HCT116 (cell line): Measurements from ENCODE around the gene APAF1.

Source experiments
- ELF1 ChIP-seq: IDR thresholded peaks from 2 replicates; pipeline ENCODE4 v1.6.1; 2012; ENCODE audit warnings: low read depth, borderline replicate concordance
- EZH2 ChIP-seq: fragments of 200-600 bp; sonication (generic); IDR thresholded peaks from 2 replicates; pipeline ENCODE4 v1.6.1; 2017; ENCODE audit warnings: antibody characterized with exemption, mixed run types
- FOSL1 ChIP-seq: IDR thresholded peaks from 2 replicates; pipeline ENCODE4 v1.6.1; 2012; ENCODE audit warnings: low read depth
- JUND ChIP-seq: IDR thresholded peaks from 2 replicates; pipeline ENCODE4 v1.6.1; 2012
- POLR2A ChIP-seq: IDR thresholded peaks from 2 replicates; pipeline ENCODE4 v1.7.0; 2011; ENCODE audit warnings: borderline replicate concordance; ENCODE audit not compliant: insufficient read depth, insufficient read length; ENCODE audit errors: extremely low read depth
- POLR2AphosphoS5 ChIP-seq: IDR thresholded peaks from 2 replicates; pipeline ENCODE4 v1.6.1; 2011; ENCODE audit warnings: mild to moderate bottlenecking, low read depth, low read length, moderate library complexity
- RAD21 ChIP-seq: IDR thresholded peaks from 2 replicates; pipeline ENCODE4 v1.6.1; 2012; ENCODE audit warnings: low read depth, mild to moderate bottlenecking
- SRF ChIP-seq: IDR thresholded peaks from 2 replicates; pipeline ENCODE4 v1.6.1; 2012; ENCODE audit warnings: low read depth
- YY1 ChIP-seq: IDR thresholded peaks from 2 replicates; pipeline ENCODE4 v1.6.1; 2011; ENCODE audit warnings: low read length, low read depth, moderate library complexity, mild to moderate bottlenecking; ENCODE audit not compliant: insufficient replicate concordance; ENCODE audit errors: extremely low read depth
- ZFX ChIP-seq: fragments of 450-650 bp; IDR thresholded peaks from 2 replicates; pipeline ENCODE4 v1.6.1; 2017
- TF ChIP-seq, protein P1 (sequence below), 3 experiments: fragments of 200-600 bp in 1 of 3; sonication (generic) in 1 of 3; IDR thresholded peaks in 2 of 3; conservative IDR thresholded peaks in 1 of 3; 2 replicates each; pipeline ENCODE4 v1.5.1; 2012 to 2017; ENCODE audit warnings: low read depth in 2 of 3, low read length in 2 of 3, antibody characterized with exemption in 1 of 3, borderline replicate concordance in 1 of 3, control low read depth in 1 of 3, mild to moderate bottlenecking in 1 of 3, mixed read lengths in 1 of 3, mixed run types in 1 of 3, moderate library complexity in 1 of 3; ENCODE audit not compliant: insufficient read depth in 1 of 3
- TF ChIP-seq, protein P2 (sequence below): IDR thresholded peaks from 2 replicates; pipeline ENCODE4 v1.6.1; 2012; ENCODE audit warnings: low read depth
- TF ChIP-seq, protein P3 (sequence below): IDR thresholded peaks from 2 replicates; pipeline ENCODE4 v1.6.1; 2012

DNA sequence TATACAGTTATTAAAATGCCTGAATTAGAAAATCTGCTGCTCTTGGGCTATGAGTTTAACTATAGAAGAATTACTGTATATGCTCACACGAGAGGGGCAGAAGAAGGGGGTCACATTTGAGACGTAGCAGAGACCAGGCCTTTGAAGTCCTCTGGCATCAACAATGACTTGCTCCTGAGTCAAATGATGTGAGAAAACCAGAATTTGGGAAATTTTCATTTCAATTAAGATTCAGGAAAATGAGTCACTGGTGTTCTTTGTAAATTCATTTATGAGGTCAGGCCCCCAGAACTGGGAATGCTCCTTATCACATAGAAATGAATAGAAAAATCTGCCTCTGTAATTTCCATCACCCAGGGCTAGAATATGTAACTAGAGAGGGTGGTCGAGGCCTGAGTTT, 92.9 kb downstream of the APAF1 start:
- TF ChIP-seq RAD21 (no peak), POLR2A (no peak), EZH2 (no peak), SRF (no peak), ZFX (no peak), FOSL1 (no peak), YY1 (no peak), JUND (no peak), POLR2AphosphoS5 (no peak), ELF1 (no peak)
- TF ChIP-seq, protein P1, sequence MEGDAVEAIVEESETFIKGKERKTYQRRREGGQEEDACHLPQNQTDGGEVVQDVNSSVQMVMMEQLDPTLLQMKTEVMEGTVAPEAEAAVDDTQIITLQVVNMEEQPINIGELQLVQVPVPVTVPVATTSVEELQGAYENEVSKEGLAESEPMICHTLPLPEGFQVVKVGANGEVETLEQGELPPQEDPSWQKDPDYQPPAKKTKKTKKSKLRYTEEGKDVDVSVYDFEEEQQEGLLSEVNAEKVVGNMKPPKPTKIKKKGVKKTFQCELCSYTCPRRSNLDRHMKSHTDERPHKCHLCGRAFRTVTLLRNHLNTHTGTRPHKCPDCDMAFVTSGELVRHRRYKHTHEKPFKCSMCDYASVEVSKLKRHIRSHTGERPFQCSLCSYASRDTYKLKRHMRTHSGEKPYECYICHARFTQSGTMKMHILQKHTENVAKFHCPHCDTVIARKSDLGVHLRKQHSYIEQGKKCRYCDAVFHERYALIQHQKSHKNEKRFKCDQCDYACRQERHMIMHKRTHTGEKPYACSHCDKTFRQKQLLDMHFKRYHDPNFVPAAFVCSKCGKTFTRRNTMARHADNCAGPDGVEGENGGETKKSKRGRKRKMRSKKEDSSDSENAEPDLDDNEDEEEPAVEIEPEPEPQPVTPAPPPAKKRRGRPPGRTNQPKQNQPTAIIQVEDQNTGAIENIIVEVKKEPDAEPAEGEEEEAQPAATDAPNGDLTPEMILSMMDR (IDR thresholded peaks at IDR 0.05 in 2 of 3, conservative IDR thresholded peaks at IDR 0.05 in 1 of 3; ENCODE audit: borderline replicate concordance in 1 of 3, insufficient read depth in 1 of 3, low read depth in 2 of 3, low read length in 2 of 3) = no peak
- TF ChIP-seq, protein P2, sequence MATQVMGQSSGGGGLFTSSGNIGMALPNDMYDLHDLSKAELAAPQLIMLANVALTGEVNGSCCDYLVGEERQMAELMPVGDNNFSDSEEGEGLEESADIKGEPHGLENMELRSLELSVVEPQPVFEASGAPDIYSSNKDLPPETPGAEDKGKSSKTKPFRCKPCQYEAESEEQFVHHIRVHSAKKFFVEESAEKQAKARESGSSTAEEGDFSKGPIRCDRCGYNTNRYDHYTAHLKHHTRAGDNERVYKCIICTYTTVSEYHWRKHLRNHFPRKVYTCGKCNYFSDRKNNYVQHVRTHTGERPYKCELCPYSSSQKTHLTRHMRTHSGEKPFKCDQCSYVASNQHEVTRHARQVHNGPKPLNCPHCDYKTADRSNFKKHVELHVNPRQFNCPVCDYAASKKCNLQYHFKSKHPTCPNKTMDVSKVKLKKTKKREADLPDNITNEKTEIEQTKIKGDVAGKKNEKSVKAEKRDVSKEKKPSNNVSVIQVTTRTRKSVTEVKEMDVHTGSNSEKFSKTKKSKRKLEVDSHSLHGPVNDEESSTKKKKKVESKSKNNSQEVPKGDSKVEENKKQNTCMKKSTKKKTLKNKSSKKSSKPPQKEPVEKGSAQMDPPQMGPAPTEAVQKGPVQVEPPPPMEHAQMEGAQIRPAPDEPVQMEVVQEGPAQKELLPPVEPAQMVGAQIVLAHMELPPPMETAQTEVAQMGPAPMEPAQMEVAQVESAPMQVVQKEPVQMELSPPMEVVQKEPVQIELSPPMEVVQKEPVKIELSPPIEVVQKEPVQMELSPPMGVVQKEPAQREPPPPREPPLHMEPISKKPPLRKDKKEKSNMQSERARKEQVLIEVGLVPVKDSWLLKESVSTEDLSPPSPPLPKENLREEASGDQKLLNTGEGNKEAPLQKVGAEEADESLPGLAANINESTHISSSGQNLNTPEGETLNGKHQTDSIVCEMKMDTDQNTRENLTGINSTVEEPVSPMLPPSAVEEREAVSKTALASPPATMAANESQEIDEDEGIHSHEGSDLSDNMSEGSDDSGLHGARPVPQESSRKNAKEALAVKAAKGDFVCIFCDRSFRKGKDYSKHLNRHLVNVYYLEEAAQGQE = no peak
- TF ChIP-seq, protein P3, sequence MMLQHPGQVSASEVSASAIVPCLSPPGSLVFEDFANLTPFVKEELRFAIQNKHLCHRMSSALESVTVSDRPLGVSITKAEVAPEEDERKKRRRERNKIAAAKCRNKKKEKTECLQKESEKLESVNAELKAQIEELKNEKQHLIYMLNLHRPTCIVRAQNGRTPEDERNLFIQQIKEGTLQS = no peak
